Dendritic cell treated with granulocyte-macrophage colony-stimulating factor and Interleukin-4, amounts not matched to agents 40 ng/mL and 50 ng/mL, for 4 days (primary cell): ENCODE data around the gene PDIA5.

ENCODE experiments used
- H3K27ac Mint-ChIP-seq: one replicate; pipeline ENCODE4 v1.8.0; 2022; ENCODE audit warnings: mild to moderate bottlenecking, mixed read lengths
- H3K27me3 Mint-ChIP-seq: one replicate; pipeline ENCODE4 v1.8.0; 2022; ENCODE audit warnings: mild to moderate bottlenecking, mixed read lengths
- H3K36me3 Mint-ChIP-seq: one replicate; pipeline ENCODE4 v1.8.0; 2022; ENCODE audit warnings: low read depth, mixed read lengths
- H3K4me1 Mint-ChIP-seq: one replicate; pipeline ENCODE4 v1.8.0; 2022; ENCODE audit warnings: low read depth, mixed read lengths
- H3K4me3 Mint-ChIP-seq: one replicate; pipeline ENCODE4 v1.8.0; 2022; ENCODE audit warnings: mild to moderate bottlenecking, moderate library complexity, mixed read lengths
- H3K9me3 Mint-ChIP-seq: one replicate; pipeline ENCODE4 v1.8.0; 2022; ENCODE audit warnings: mixed read lengths
- intact Hi-C: fragments of 100-400 bp; cut with micrococcal nuclease; formaldehyde crosslinking; loops from one replicate; pipeline ENCODE4 v1.15.0; 2022

Gene PDIA5

DNA sequence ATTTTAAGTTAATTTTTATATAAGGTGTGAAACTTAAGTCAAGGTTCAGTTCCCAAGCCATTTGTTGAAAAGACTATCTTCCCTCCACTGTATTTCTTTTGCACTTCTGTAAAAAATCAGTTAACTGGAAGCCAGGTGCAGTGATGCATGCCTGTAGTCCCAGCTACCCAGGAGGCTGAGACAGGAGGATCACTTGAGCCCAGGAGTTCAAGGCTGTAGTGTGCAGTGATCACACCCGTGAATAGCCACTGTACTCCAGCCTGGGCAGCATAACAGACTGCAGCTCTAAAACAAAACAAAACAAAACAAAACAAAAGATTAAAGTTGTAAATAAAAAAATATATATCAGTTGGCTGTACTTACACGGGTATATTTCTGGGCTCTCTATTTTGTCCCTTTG, 101.8 kb downstream of the PDIA5 start:
- H3K4me1 Mint-ChIP-seq = no peaks in the 10 kb centered on the region
- intact Hi-C loops = no loop called here
- H3K36me3 Mint-ChIP-seq = peaks cover 20% of the 10 kb centered on the region
- H3K9me3 Mint-ChIP-seq = no peaks in the 10 kb centered on the region
- no peak overlapping the region for H3K4me3 Mint-ChIP-seq
- no peak overlapping the region for H3K27ac Mint-ChIP-seq
- H3K27me3 Mint-ChIP-seq = no peaks in the 10 kb centered on the region

DNA sequence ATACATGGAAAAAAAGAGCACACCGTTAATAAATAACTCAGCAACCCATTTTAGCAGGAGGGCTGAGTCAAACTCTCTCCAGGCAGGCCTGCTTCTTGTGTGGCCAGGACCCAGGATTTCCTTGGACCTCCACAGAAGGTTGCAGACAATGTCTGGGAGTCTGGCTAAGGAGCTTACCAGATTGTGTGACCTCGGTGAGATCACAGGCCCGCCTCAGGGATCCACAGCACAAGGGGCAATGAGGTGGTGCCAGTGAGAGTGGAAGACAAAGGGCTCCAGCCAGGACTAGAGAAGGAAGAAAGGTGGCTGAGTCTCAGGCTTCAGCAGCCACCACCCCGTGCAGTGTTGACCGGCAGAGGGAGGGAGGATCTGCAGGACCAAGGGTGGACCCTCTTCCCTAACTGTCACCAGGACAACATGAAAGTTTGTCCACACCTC, 102.7 kb downstream of the PDIA5 start:
- Mint-ChIP-seq H3K9me3 (no peaks in the 10 kb centered on the region), H3K36me3 (peaks cover 13% of the 10 kb centered on the region), H3K4me1 (no peaks in the 10 kb centered on the region), H3K27ac (no peak overlapping the region), H3K27me3 (no peaks in the 10 kb centered on the region), H3K4me3 (no peak overlapping the region)
- intact Hi-C loops = no loop called here

DNA sequence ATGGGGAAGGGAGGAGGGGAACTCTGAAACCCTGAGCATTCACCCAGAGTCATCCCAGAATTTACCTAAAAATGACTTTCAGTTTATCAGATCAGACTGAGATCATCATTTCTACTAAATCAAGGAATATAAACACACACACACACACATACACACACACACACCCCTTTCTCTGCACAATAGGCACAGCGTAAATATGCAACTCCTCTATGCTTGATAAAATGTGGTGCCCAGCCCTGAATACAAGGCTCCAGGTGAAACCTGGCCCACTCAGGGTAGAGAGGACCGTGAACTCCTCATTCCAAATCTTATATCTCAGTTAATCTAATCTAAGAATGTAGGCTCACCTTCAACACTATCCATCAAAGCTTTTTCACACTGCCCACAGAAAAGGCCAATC, 103.1 kb downstream of the PDIA5 start:
- H3K9me3 Mint-ChIP-seq = no peaks in the 10 kb centered on the region
- no peak overlapping the region for H3K27ac Mint-ChIP-seq
- intact Hi-C loops = no loop called here
- no peaks in the 10 kb centered on the region for H3K27me3 Mint-ChIP-seq
- peaks cover 8% of the 10 kb centered on the region for H3K36me3 Mint-ChIP-seq
- H3K4me1 Mint-ChIP-seq = no peaks in the 10 kb centered on the region
- no peak overlapping the region for H3K4me3 Mint-ChIP-seq

DNA sequence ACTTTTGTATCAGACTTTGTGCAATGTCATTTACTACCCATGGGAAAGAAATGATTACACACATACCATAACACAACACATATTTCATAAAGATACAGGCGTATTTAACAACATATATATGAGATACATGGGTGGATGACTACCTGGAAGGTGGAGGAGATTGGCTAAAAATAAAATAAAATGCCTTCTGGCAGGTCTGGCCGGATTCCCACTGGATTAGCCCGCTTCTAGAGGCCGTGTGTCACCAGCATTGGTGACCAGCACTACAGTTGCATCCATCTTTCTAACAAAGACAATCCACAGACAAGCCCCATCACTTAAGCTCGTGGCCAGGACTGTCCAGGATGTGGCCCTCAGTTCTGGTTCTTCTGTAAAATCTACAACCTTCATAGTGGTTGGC, 114.0 kb downstream of the PDIA5 start:
- H3K27me3 Mint-ChIP-seq = no peaks in the 10 kb centered on the region
- H3K36me3 Mint-ChIP-seq = no peaks in the 10 kb centered on the region
- H3K9me3 Mint-ChIP-seq = no peaks in the 10 kb centered on the region
- H3K27ac Mint-ChIP-seq = no peak overlapping the region
- no peak overlapping the region for H3K4me3 Mint-ChIP-seq
- peaks cover 12% of the 10 kb centered on the region for H3K4me1 Mint-ChIP-seq
- intact Hi-C loops = no loop called here

DNA sequence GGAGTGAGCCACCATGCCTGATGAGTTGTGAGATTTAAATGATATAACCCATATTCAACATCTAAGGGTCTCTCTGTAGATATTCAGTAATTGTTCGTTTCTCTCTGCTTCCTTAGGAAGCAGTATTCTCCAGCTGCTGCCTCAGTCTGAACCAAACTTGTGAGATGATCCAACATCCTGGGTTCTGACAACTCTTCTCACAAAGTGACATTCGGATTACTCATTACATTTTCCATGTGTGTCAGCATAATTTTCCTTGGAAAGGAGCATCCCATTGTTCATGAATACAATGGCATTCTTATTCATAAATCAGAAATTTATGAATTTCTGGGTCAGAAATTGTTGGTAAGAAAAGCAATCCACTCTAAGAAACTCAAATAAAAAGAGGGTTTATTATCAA, 119.9 kb downstream of the PDIA5 start:
- no peaks in the 10 kb centered on the region for H3K36me3 Mint-ChIP-seq
- no peaks in the 10 kb centered on the region for H3K27me3 Mint-ChIP-seq
- intact Hi-C loops = no loop called here
- peaks cover 18% of the 10 kb centered on the region for H3K4me1 Mint-ChIP-seq
- no peak overlapping the region for H3K4me3 Mint-ChIP-seq
- no peaks in the 10 kb centered on the region for H3K9me3 Mint-ChIP-seq
- H3K27ac Mint-ChIP-seq = no peak overlapping the region

DNA sequence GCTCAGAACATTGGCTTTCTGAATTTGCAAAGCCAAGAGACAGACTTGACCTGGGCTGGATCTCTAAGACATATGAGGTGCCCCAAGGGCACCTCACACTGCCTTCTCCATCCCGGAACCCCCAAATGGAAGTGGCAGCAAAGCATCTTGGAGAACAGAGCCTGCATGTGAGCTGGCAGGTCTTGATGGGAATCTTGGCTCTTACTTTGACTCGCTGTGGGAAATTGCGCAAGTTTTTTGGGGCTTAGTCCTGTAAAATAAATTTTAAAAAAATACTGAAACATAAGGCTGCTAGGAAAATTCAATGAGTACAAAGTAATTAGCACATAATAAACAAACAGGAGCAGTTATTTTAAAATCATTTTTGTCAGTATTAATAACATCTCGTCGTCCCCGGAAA, 121.2 kb downstream of the PDIA5 start:
- Mint-ChIP-seq H3K9me3 (no peaks in the 10 kb centered on the region), H3K27me3 (no peaks in the 10 kb centered on the region), H3K36me3 (no peaks in the 10 kb centered on the region), H3K4me1 (peaks cover 10% of the 10 kb centered on the region), H3K4me3 (no peak overlapping the region), H3K27ac (no peak overlapping the region)
- intact Hi-C loops = no loop called here

DNA sequence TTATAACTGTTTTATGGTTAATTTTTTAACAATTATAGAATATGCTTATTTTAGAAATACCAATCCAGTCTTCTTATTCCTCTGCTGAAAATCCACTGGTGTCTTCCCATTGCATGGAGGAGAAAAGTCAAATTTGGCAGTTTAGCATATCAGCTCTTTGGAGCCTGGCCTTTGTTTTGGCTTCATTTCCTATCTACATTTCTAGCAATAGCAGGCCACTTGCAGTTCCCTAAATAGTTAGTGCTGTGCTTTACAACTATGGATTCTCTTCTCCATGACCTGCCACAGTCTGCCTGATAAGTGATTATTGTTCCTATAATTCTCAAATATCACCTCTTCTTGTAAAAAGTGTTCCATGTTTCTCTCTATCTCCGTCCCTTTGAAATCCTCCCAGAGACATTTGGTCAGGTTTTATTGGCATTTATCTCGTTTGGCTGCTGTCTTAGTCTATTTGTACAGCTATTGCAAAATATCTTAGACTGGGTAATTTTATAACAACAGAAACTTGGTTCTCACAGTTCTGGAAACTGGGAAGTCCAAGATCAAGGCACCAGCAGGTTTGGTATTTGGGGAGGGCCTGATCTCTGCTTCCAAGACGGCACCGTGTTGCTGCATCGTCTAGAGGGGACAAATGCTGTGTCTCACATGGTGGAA, 126.8 kb downstream of the PDIA5 start:
- H3K4me1 Mint-ChIP-seq = peaks cover 6% of the 10 kb centered on the region
- H3K9me3 Mint-ChIP-seq = no peaks in the 10 kb centered on the region
- no peak overlapping the region for H3K27ac Mint-ChIP-seq
- no peak overlapping the region for H3K4me3 Mint-ChIP-seq
- no peaks in the 10 kb centered on the region for H3K36me3 Mint-ChIP-seq
- no peaks in the 10 kb centered on the region for H3K27me3 Mint-ChIP-seq
- intact Hi-C loops = no loop called here

DNA sequence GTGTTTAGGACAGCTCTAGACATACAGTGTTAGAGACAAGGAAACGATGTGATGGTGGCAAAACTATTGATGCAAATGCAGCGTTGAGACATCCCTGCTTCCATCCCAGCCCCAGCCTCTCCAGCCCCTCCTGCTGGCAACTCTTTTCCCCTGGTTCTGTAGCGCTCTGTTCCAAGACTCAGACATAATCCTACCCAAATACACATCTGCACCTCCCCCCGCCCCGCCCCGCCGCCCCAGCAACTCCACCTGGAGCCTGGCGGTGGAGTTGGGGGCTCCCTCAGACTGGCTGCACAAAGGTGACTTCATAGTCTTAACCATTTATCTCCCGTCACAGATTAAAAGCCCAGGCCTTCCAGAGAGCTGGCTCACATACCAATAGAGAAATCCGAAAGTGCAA, 127.7 kb downstream of the PDIA5 start:
- Mint-ChIP-seq H3K9me3 (no peaks in the 10 kb centered on the region), H3K4me3 (no peak overlapping the region), H3K27ac (no peak overlapping the region), H3K36me3 (no peaks in the 10 kb centered on the region), H3K27me3 (no peaks in the 10 kb centered on the region), H3K4me1 (peaks cover 6% of the 10 kb centered on the region)
- intact Hi-C loops = no loop called here

DNA sequence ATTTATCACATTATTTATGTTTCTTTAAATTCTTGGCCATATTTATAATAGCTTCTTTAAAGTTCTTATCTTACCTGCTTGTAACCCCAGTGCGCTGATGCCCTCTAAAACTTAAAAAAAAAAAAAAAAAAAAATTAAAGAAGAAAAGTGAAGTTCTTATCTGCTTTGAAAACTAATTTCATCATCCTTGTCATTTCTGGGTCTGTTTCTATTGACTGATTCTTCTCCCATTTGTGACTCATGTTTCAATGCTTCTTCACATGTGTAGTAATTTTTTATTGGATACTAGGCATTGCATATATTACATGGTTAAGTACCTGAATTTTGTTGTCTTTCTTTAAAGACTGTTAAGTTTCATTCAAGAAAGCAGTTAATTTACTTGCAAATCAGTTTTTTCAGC, 131.5 kb downstream of the PDIA5 start:
- peaks cover 11% of the 10 kb centered on the region for H3K36me3 Mint-ChIP-seq
- no peak overlapping the region for H3K4me3 Mint-ChIP-seq
- no peak overlapping the region for H3K27ac Mint-ChIP-seq
- no peaks in the 10 kb centered on the region for H3K9me3 Mint-ChIP-seq
- intact Hi-C loops = no loop called here
- H3K27me3 Mint-ChIP-seq = no peaks in the 10 kb centered on the region
- peaks cover 16% of the 10 kb centered on the region for H3K4me1 Mint-ChIP-seq

DNA sequence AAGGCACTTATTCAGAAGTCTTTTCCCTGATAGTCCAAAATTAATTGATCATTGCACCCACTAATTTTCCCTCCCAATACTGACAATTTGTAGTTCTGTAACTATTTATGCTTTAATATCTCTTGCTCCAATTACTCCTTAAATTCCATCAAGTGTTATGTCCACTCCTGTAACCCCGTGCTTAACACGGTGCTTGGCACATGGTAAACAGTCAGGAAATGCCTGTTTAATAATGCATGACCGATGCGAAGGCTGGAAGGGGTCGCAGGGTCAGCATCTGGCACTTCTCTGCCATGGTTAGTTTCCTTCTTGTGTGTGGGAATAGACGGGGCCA, 134.4 kb downstream of the PDIA5 start:
- Mint-ChIP-seq H3K27me3 (no peaks in the 10 kb centered on the region), H3K4me3 (peak overlapping the region; percentile 99), H3K9me3 (no peaks in the 10 kb centered on the region), H3K4me1 (peaks cover 16% of the 10 kb centered on the region), H3K36me3 (peaks cover 11% of the 10 kb centered on the region), H3K27ac (peak overlapping the region; percentile 95)
- intact Hi-C loops = no loop called here

DNA sequence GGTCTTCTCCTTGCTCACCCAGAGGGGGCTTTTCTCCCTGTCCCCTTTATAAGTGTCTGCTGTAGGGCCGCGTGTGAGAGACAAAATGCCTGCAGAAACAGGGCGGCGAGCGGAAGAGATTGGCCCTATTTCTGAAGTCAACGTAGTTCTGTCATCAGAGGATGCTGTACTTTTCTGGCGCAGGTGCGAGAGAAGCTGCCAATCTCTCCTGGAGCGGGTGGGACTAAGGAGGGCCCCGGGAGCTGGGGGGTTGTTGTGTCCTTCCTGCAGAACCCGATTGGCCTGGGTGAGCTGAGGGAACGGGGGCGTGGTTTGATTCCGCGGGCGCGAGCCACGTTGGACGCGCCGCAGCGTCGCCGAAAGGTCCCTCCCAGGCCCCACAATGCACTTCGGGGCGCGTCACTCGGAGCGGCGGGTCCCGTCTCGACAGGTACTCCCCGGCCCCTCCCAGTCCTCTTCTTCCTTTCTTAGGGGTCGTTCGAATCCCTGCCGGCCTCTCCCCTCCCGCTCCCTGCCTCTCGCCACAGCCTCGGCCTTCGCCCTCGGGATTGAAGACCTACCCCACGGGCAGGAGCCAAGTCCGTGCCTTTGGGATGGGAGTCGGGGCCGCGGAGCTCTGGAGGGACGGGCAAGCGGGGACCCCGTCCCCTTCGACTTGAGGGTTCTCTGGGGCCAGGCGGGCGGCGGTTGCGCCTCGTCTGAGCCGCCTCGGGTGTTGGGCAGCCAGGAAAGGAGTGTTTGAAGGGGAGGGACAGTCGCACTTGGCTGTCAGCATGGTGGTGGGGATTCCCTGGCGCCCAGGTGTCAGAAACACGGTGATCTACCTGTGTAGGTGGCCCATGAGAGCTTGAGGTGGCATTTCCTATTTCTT, 135.0 kb downstream of the PDIA5 start, which contains the start of gene SEC22A:
SEC22A (plus strand) TSS at position 387 of the 871 bp plus-strand sequence. CDS start 7,275 bp downstream, outside the sequence.
- Mint-ChIP-seq H3K4me1 (peaks cover 16% of the 10 kb centered on the region), H3K4me3 (peak within 1 kb of the TSS; percentile 99), H3K27me3 (no peaks in the 10 kb centered on the region), H3K9me3 (no peaks in the 10 kb centered on the region), H3K27ac (peak within 1 kb of the TSS; percentile 95), H3K36me3 (peaks cover 11% of the 10 kb centered on the region)
- intact Hi-C loops = no loop called here

DNA sequence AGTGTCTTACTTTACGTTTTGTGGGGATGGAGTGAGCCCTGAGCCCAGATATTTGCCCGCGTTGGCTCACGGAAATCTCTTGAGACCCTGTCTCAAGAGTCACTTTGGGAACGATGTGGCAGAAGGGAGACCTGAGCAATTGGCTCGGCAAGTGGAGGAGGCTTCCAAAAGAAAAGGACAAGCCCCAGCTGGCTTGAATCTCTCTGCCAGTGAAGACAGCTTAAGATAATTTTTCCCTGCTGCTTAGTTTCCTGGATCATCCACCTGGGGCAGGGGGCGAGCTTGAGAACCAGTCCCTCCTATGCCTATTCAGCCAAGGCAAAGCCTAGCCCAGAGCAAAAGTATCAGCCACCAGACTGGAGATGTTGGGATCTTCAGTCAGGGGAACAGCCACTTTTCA, 135.6 kb downstream of the PDIA5 start:
- H3K27me3 Mint-ChIP-seq = no peaks in the 10 kb centered on the region
- H3K9me3 Mint-ChIP-seq = no peaks in the 10 kb centered on the region
- H3K36me3 Mint-ChIP-seq = peaks cover 11% of the 10 kb centered on the region
- H3K27ac Mint-ChIP-seq = peak overlapping the region; percentile 95
- peaks cover 16% of the 10 kb centered on the region for H3K4me1 Mint-ChIP-seq
- H3K4me3 Mint-ChIP-seq = peak overlapping the region; percentile 99
- intact Hi-C loops = no loop called here
